Smooth muscle cell (in vitro differentiated cells): ENCODE data around the gene CORO2B. TPM values are rescaled to one million over a fixed set of nuclear protein-coding genes. Genes with fewer than 3 reads are reported as not detected.

ENCODE experiments used
- DNase-seq: peaks from one replicate; lab custom pipeline; 2025; ENCODE audit not compliant: unreplicated experiment; lab: John Stamatoyannopoulos, UW
- H2AFZ ChIP-seq: fragments of 200-600 bp; sonication (generic); 2 replicates; pipeline ENCODE4 v1.6.0; 2016; ENCODE audit warnings: antibody characterized with exemption, low read depth, mild to moderate bottlenecking
- H3F3A ChIP-seq: fragments of 200-600 bp; sonication (generic); 2 replicates; pipeline ENCODE4 v1.6.0; 2017; ENCODE audit warnings: antibody characterized with exemption, low read depth
- H3K27ac ChIP-seq: fragments of 200-600 bp; sonication (generic); 2 replicates; pipeline ENCODE4 v1.5.1; 2016; ENCODE audit warnings: low read depth, mild to moderate bottlenecking
- H3K27me3 ChIP-seq: fragments of 200-600 bp; sonication (generic); 2 replicates; pipeline ENCODE4 v1.6.1; 2016; ENCODE audit warnings: low read depth, mild to moderate bottlenecking
- H3K36me3 ChIP-seq: fragments of 200-600 bp; sonication (generic); 2 replicates; pipeline ENCODE4 v1.5.1; 2016; ENCODE audit warnings: low read depth
- H3K4me1 ChIP-seq: fragments of 200-600 bp; sonication (generic); 2 replicates; pipeline ENCODE4 v1.5.1; 2016; ENCODE audit warnings: low read depth
- H3K4me2 ChIP-seq: fragments of 200-600 bp; sonication (generic); 2 replicates; pipeline ENCODE4 v1.6.0; 2016; ENCODE audit warnings: mild to moderate bottlenecking
- H3K4me3 ChIP-seq: fragments of 200-600 bp; sonication (generic); 2 replicates; pipeline ENCODE4 v1.5.1; 2016; ENCODE audit warnings: mild to moderate bottlenecking
- H3K79me2 ChIP-seq: fragments of 200-600 bp; sonication (generic); 2 replicates; pipeline ENCODE4 v1.6.0; 2016; ENCODE audit warnings: low read depth, mild to moderate bottlenecking
- H3K9ac ChIP-seq: fragments of 200-600 bp; sonication (generic); 2 replicates; pipeline ENCODE4 v1.6.0; 2016; ENCODE audit warnings: low read depth
- H3K9me3 ChIP-seq: fragments of 200-600 bp; sonication (generic); replicated peaks from 2 replicates; pipeline ENCODE4 v1.5.1; 2016; ENCODE audit warnings: low read depth
- H4K20me1 ChIP-seq: fragments of 200-600 bp; sonication (generic); 2 replicates; pipeline ENCODE4 v1.6.0; 2016; ENCODE audit warnings: low read depth
- WGBS: methylation state at CpG from one replicate; pipeline ENCODE4 v1.1.7; 2016; ENCODE audit warnings: low lambda C conversion rate; 5-methylcytosine and 5-hydroxymethylcytosine counted together
- polyA plus RNA-seq: library from polyadenylated mRNA; unstranded; fragments of >200 nt; fragmentation: Nextera tagmentation; extraction: Ambion mirVana; gene quantifications from 2 replicates; pipeline ENCODE4 v1.2.1, GENCODE V29; 2016
- total RNA-seq: library from RNA; depleted of rRNA; stranded (reverse); fragments of >200 nt; gene quantifications from 2 replicates; pipeline ENCODE4 v1.2.3, GENCODE V29; 2014
- TF ChIP-seq, protein P1 (sequence below): fragments of 200-600 bp; sonication (generic); IDR thresholded peaks from 2 replicates; pipeline ENCODE4 v1.5.1; 2017; ENCODE audit warnings: borderline replicate concordance, mild to moderate bottlenecking, antibody characterized with exemption; ENCODE audit not compliant: insufficient read depth, poor library complexity, severe bottlenecking

The CORO2B gene
- total RNA-seq (0.27 and 0.49 TPM in 2 replicates), polyA plus RNA-seq (0.40 and 0.47 TPM in 2 replicates)

DNA sequence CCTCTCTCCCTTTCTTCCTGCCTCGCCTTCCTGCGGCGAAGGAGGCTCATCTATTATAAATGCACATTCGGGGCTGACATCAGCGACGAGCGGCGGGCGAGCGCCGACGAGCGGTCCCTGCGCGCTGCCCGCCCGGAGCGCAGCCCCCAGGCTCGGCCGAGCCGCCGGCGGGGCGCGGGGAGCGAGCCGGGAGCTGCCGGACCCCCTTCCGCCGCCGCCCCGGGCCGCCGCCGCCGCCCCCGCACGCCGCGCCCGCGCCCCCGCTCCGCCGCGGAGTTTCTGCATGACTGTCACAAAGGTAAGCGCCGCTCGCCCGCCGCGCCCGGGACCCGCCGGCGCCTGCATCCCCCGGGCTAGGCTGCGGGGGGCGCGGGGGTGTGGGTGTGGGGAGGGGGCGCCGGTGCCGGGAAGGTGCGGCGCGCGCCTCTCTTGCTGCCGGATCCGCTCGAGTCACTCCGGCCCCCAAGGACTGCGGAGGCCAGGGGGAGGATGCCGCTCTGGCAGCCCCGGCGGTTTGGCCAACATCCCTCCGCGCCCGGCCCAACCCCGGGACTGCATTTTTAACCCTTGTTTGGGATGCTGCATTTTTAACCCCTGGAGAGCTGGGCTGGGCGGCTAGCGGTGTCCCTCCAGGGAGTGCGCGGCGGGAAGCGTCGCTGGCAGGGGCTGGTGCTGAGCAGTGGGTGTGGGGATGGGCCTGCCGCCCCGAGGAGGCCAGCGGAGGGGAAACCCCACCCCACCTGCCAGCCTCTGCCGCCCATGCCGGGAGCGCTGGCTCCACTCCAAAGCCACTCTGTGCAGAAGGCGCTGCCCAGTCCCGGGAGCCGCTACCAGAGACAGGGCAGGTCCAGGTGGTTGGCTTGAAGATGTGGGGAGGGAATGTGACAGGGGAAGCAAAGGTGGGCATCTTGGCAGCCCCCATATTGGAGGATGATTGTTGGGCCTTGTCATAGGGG, at the start of gene CORO2B:
Gene CORO2B, plus strand, starts transcription at position 14 of the 956 bp plus-strand sequence. Its CDS starts 270 bp downstream, at position 284.
- Histone ChIP-seq H3K4me3 (peak within 1 kb of the TSS; percentile 71), H2AFZ (peak within 1 kb of the TSS; percentile 81), H3F3A (no peaks in the 10 kb centered on the region), H3K79me2 (no peaks in the 10 kb centered on the region), H3K9ac (no peak within 1 kb of the TSS), H3K4me2 (peak within 1 kb of the TSS; percentile 98), H3K27me3 (peaks cover 35% of the 10 kb centered on the region), H3K36me3 (no peaks in the 10 kb centered on the region), H3K9me3 (no peaks in the 10 kb centered on the region), H4K20me1 (no peaks in the 10 kb centered on the region), H3K27ac (no peak within 1 kb of the TSS), H3K4me1 (peaks cover 8% of the 10 kb centered on the region)
- TF ChIP-seq, protein P1, sequence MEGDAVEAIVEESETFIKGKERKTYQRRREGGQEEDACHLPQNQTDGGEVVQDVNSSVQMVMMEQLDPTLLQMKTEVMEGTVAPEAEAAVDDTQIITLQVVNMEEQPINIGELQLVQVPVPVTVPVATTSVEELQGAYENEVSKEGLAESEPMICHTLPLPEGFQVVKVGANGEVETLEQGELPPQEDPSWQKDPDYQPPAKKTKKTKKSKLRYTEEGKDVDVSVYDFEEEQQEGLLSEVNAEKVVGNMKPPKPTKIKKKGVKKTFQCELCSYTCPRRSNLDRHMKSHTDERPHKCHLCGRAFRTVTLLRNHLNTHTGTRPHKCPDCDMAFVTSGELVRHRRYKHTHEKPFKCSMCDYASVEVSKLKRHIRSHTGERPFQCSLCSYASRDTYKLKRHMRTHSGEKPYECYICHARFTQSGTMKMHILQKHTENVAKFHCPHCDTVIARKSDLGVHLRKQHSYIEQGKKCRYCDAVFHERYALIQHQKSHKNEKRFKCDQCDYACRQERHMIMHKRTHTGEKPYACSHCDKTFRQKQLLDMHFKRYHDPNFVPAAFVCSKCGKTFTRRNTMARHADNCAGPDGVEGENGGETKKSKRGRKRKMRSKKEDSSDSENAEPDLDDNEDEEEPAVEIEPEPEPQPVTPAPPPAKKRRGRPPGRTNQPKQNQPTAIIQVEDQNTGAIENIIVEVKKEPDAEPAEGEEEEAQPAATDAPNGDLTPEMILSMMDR: no peak
- DNase-seq: no peak
- WGBS: 7% methylated on average over 25 of the region's 95 CpGs

- Histone ChIP-seq H3K4me2 (no peak overlapping the region), H2AFZ (no peak overlapping the region), H3K9ac (no peak overlapping the region), H3K36me3 (no peaks in the 10 kb centered on the region), H3K27me3 (no peaks in the 10 kb centered on the region), H3K27ac (no peak overlapping the region), H3K79me2 (no peaks in the 10 kb centered on the region), H3F3A (no peaks in the 10 kb centered on the region), H3K4me3 (no peak overlapping the region), H3K9me3 (no peaks in the 10 kb centered on the region), H4K20me1 (no peaks in the 10 kb centered on the region), H3K4me1 (no peaks in the 10 kb centered on the region)
- WGBS: 93% methylated on average over 2 of the region's 2 CpGs
- no peak for DNase-seq
- TF ChIP-seq, protein P1: no peak
Observed at GRCh38 chr15:68531387-68532179, 47.2 kb upstream of the CORO2B start.

DNA sequence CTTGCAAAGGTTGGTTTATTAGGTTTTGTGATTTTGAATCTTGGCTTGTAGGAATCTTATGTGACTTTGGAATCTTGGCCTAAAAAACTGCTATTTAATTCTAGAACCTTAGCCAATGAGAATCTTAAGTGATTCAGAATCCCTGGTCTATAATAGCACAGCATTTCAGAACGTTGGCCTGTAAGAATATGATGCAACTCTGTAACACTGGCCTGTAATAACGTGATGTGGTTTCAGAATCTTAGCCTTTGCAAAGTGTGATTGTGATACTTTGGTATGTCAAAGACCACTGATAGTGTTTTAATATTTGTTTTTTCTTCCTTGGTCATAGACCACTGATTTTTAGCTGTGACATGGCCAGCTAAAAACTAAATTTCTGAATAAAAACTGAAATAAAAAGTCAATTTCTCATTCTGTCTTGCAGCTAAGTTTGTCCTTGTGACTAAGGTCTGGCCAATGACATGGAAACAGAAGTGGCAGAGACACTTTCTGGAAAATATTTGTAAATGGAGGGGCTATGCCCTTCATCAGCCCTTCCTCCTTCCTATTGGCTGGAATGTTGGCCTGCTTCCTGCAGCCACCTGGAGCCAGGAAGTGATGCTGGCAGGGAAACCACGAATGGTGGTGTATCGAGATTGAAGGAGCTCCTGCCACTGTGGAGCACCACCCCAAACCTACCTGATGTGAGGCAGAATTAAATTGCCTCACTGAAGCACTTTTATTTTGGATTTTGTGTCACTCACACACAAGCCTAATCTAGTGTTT, 42.3 kb upstream of the CORO2B start:
- WGBS: 41% methylated on average over 4 of the region's 4 CpGs
- TF ChIP-seq, protein P1: no peak

More for the DNA sequence above, 42.3 kb upstream of the CORO2B start:
- H3F3A ChIP-seq: no peaks in the 10 kb centered on the region
- peak overlapping the region; percentile 93 for H3K27ac ChIP-seq
- no peaks in the 10 kb centered on the region for H3K9me3 ChIP-seq
- H3K9ac ChIP-seq: peak overlapping the region; percentile 61
- no peaks in the 10 kb centered on the region for H3K36me3 ChIP-seq
- no peaks in the 10 kb centered on the region for H3K27me3 ChIP-seq
- H2AFZ ChIP-seq: peak overlapping the region; percentile 28
- no peaks in the 10 kb centered on the region for H3K79me2 ChIP-seq
- H3K4me2 ChIP-seq: peak overlapping the region; percentile 37
- no peak overlapping the region for H3K4me3 ChIP-seq
- no peaks in the 10 kb centered on the region for H4K20me1 ChIP-seq
- DNase-seq: no peak
- no peaks in the 10 kb centered on the region for H3K4me1 ChIP-seq
